NCI-H2107 treated with DMSO at 0.1 percent for 48 hours (cell line): Measurements from ENCODE around the gene ITGB2.
"Not testable (repeated sequence)": the region's sequence is repeated elsewhere in the genome, so short reads cannot be mapped to it uniquely, and the experiment has no call there.

ENCODE experiments used
- DNase-seq: peaks from one replicate; lab custom pipeline; 2025; ENCODE audit not compliant: unreplicated experiment; lab: John Stamatoyannopoulos, UW

Gene ITGB2

DNA sequence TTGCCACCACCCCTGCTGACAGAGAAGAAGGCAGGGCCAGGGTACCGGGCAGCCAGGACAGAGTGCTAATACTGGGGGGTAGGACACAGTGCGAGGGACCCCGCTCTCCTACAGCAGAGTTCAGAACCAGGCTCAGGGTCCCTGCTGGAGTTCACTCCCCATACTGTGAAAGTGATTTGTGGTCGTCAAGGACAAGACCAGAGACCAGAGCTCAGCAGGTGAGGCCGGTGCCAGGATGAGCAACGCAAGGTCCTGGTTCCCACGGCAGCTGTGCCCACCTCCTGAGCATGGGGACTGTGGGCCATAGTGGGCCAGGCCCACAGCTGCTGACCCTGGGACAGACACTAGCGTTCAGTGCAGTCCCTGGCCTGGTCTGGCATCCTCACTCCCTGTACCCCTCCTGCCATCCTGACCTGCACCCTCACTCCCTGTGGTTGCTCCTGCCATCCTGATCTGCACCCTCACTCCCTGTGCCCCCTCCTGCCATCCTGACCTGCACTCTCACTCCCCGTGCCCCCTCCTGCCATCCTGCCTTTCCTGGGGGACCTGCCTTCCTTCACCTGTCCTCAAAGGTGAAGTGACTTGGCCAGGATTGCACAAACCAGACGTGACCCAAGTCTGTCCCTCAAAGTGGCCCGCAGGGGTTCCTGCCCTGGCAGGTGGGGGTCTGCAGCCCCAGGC, 33.4 kb downstream of the ITGB2 start:
- no peak for DNase-seq

- no peak for DNase-seq
Observed at GRCh38 chr21:44886113-44887075, 34.3 kb downstream of the ITGB2 start.

DNA sequence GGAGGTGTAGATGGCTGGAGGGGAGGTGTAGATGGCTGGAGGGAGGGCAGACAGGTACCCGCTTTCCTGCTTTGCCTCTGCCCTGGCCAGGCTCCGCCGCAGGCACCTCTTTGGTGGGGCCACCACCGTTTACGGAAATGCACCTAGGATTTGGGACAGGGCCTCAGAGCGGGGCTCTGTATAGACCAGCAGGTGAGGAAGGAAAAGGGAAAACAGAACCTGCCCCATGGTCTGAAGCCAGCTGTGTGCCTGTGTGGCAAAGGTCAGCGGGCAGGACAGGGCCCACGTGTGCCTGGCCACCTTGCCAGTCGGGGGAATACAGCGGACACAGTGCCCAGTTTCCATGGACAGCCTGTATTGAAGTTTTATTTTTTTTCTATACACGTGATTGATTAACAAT, 35.1 kb downstream of the ITGB2 start:
- no peak for DNase-seq

GRCh38 chr21:44884097-44884496, 36.6 kb downstream of the ITGB2 start:
- no peak for DNase-seq

DNA sequence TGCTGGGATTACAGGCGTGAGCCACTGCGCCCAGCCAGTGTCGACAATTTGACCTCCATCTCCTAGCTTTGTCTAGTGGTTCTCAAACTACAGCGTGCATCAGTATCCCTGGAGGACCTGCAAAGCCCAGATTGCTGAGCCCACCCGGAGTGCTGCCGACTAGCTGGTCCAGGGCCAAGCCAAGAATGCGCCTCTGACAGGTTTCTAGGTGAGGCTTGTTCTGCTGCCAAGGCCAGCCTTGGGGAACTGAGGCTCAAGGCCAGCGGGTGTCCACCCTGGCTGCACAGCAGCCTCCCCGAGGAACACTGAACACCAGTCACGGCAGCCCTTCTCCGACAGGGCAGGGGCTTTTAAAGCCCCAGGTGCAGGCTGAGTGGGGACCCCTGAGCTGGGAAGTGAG, 37.4 kb downstream of the ITGB2 start:
- DNase-seq: no peak

- no peak for DNase-seq
Observed at GRCh38 chr21:44881198-44881872, 39.4 kb downstream of the ITGB2 start.

DNA sequence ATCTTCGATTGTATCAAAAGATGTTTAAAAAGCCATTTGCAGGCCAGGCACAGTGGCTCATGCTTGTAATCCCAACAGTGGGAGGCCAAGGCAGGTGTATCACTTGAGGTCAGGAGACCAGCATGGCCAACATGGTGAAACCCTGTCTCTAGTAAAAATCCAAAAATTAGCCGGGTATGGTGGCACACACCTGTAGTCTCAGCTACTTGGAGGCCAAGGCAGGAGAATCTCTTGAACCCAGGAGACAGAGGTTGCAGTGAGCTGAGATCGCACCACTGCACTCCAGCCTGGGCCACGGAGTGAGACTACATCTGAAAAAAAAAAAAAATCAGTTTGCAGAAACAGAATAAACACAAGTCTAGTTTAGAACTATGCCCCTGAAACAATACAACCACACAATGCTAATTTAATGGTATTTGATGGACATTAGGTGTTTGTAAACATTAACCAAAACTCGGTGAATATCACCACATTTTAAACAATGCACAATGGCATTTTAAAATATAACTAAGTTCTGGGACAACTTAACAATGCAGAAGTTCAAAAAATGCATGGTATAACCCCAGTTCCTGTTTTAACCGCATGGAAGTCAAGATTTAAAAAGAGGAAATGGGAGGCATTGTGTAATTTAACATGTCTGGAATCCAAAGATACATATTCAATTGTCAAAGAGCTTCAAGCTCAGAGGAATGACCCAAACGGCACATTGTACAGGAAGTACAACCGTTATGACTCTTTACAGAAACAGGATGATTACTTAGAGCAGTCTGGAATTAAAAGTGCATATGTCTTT, 40.1 kb downstream of the ITGB2 start:
- DNase-seq: no peak

DNA sequence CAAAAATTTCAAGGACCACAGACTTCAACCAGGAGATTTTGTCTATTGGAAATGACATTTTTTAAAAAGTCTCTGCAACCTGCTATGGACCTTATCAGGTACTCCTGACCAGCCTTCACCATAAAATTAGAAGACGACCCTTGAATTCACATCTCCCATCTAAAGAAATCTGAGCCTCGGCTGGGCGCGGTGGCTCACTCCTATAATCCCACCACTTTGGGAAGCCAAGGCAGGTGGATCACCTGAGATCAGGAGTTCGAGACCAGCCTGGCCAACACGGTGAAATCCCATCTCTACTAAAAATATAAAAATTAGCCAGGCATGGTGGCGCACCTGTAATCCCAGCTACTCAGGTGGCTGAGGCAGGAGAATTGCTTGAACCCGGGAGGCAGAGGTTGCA, 41.5 kb downstream of the ITGB2 start:
- not testable (repeated sequence) for DNase-seq

DNA sequence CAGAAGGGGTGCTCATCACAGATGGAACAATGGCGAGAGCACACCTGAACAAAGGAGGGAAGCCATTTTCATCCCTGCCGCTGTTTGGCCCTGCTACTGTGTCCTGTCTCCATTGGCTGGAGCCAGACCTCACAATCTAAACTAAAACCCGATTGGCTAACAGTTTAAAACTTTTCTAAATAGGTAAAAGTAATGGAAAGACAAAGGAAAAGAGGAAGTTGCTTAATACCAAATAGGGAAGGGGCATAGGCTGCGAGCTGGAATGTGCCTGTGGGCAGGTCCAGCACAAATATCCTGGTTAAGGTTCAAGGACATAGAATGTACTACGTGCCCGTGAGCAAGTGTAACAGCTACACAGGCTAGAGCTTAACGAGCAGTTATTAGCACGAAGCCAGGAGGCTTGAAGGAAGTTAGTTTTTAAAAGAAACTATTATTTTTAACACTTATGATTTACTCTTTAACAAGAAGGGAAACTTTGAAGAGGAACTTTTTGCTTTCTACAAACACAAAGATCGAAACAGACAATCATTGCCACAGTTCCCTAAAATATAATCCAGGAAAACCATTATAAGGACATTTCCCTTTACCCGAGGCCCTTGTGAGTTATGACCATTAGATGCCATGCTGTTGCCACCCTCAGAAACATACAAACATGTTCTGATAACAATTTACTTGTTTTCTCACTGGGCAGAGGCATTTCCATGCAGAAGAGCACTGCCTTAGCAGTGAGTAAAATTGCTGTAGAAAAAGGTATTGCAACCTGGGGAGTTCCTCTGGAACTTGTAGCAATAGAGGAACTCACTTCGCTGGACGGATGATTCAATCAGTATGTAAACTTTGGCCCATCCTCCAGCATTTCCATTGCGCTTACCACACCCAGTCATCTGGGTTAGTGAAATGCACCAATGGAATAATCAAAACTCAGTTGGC, 42.4 kb downstream of the ITGB2 start:
- DNase-seq: no peak

DNA sequence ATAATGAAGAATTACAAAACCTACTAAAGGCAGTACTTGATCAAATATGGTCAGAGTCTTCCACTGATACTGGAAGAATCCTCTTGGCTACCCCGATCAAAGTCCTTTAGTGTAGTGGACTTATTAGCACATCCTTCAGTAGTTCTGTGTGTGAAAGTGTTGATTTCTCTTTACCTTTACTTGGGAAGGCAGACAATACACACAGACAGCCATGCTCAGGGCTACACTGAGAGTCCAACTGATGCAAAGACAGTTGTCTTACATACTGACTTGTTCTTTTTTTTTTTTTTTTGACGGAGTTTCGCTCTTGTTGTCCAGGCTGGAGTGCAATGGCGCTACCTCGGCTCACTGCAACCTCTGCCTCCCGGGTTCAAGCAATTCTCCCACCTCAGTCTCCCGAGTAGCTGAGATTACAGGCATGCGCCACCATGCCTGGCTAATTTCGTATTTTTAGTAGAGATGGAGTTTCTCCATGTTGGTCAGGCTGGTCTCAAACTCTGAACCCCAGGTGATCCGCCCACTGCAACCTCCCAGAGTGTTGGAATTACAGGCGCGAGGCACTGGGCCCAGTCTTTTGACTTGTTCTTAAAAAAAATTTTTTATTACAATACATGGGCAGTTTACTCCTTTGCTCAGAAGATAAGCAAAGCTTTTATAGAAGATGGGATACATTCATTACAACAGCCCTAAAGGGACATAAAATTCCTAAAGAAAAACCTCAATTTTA, 43.7 kb downstream of the ITGB2 start:
- DNase-seq: no peak

GRCh38 chr21:44875316-44875700, 45.4 kb downstream of the ITGB2 start:
- DNase-seq: no peak

- DNase-seq: no peak
Observed at GRCh38 chr21:44874497-44875315, 46.0 kb downstream of the ITGB2 start.

GRCh38 chr21:44874240-44874496, 46.5 kb downstream of the ITGB2 start:
- DNase-seq: no peak

DNA sequence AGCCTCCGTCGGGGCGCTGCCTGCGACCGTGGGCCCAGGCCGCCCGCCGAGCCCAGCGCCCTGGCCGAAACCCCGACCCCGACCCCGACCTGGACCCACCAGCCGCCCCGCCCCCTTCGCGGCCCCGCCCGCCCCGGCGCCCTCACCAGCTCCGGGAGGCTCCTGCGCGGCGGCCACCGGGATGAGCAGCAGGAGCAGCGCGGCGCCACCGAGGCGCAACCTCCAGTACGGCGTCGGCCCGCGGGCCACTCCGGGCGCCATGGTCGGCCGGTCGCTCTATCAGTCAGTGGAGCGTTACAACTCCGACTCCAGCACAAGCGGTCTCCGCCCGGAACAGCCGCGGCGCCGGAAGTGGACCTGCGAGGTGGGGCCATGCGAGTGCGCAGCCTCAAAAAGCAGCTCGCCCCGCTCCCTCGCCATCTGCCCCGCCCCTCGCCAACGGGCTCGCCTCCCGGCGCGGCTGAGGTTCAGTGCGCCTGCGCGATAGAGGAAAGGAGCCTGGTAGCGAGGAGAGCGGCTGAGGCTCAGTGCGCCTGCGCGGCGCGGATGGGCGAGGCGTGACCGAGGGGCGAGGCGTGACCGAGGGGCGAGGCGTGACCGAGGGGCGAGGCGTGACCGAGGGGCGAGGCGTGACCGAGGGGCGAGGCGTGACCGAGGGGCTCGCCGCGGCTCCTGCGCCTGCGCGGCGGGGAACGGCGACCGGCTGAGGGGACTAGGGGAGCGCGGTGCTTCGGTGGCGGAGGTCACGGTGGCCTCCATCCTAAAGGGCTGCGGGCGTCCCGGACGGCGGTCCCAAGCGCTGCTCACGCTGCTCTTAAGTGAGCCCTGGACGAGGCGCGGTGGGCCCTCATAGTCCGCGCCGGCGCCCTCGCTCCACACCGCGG, 47.1 kb downstream of the ITGB2 start, which contains the start of gene PTTG1IP:
PTTG1IP (minus strand) TSS at position 335 of the 884 bp plus-strand sequence; CDS start at position 261, 74 bp downstream.
- peak; percentile 77 for DNase-seq

DNA sequence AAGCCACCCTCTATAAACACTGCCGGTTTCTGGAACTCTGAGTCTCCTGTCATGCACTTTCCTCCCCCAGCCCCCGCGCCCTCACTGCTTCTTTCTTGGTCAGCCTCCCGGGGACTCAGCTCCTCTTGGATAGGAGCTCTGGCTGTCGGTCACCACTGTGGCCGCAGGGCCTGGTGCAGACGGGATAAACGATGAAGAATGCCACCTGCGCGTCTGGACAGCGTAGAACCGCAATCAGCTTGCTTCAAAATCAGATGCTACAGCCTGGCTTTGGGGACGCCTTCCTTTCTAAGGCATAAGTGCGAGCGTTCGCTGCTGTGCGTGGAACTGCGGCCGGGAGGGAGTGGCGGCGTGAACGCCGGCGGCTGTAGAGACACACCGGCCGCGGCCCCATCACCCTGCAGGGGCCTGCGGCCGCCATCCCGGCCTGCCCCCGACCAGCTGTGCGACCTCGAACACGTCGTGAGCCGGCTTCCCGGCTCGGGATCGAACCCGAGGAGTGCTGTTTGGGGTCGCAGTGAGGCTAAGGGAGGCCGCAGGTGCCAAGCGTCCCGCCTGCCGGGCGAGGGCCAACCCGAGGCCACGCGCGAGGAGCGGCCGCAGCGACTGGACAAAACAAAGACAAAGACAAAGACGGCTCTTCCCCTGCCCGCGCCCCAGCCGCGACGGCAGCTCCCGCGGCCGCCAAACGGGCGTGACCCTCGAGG, 47.9 kb downstream of the ITGB2 start:
- no peak for DNase-seq

GRCh38 chr21:44872323-44872648, 48.4 kb downstream of the ITGB2 start:
- no peak for DNase-seq
